T-helper 17 cell (primary cell): Measurements from ENCODE around the gene C3orf18. TPM values are rescaled to one million over a fixed set of nuclear protein-coding genes. Genes with fewer than 3 reads are reported as not detected.
"Not testable (repeated sequence)": the region's sequence is repeated elsewhere in the genome, so short reads cannot be mapped to it uniquely, and the experiment has no call there.

Source experiments
- ATAC-seq: fragments of 150-1000 bp; cut with Tn5 transposase; 2 replicates; pipeline ENCODE4 v1.10.0; 2021; ENCODE audit warnings: mild to moderate bottlenecking, moderate library complexity
- DNase-seq, 3 donors: peaks; one replicate each; pipeline versions ENCODE4 v3.0.0 to v3.0.0-alpha.2; 2020 to 2021
- H3K9me3 ChIP-seq: one replicate; pipeline ENCODE4 v1.7.0; 2013; ENCODE audit warnings: low read length, mild to moderate bottlenecking; ENCODE audit not compliant: control insufficient read depth, poor library complexity, severe bottlenecking
- H3K27ac Mint-ChIP-seq: one replicate; pipeline ENCODE4 v1.8.0; 2022; ENCODE audit warnings: mild to moderate bottlenecking, moderate library complexity, mixed read lengths
- H3K27me3 Mint-ChIP-seq: one replicate; pipeline ENCODE4 v1.8.0; 2022; ENCODE audit warnings: mixed read lengths
- H3K36me3 Mint-ChIP-seq: one replicate; pipeline ENCODE4 v1.8.0; 2022; ENCODE audit warnings: low read depth, mixed read lengths
- H3K4me1 Mint-ChIP-seq: one replicate; pipeline ENCODE4 v1.8.0; 2022; ENCODE audit warnings: mild to moderate bottlenecking, mixed read lengths
- H3K4me3 Mint-ChIP-seq: one replicate; pipeline ENCODE4 v1.8.0; 2022; ENCODE audit warnings: mild to moderate bottlenecking, moderate library complexity, mixed read lengths
- total RNA-seq, 4 donors: library from RNA in 2 of 4; stranded (reverse) in 2 of 4; gene quantifications; one replicate each; pipeline ENCODE4 v1.2.3 and lab custom pipeline; 2022 to 2026

Gene C3orf18
- total RNA-seq, 2 donors from 2014 or later, result 15.0 to 17.1 TPM

DNA sequence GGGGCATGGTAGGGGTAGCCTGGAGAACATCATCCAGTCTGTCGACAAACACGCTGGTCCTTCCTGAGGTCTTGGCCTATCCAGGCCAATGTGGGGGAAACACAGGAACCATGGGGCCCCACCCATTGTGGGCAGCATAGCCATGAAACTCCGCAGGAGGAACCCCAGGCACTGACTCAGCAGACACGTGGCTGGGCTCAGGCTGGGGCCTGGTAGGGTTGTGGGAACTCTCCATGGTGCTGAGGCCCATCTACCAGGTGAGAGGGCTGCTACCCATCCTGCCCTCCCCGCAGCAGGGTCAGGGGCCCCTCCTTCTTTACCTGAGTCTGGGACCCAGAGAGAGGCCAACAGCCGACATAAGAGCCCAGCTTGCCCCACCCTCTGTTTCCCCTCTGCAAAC lies 41.6 kb downstream of the C3orf18 start:
- ATAC-seq, result peak; percentile 74
- peaks cover 3% of the 10 kb centered on the region for H3K36me3 Mint-ChIP-seq
- peaks cover 2% of the 10 kb centered on the region for H3K4me1 Mint-ChIP-seq
- H3K9me3 ChIP-seq, result no peaks in the 10 kb centered on the region
- no peak overlapping the region for H3K4me3 Mint-ChIP-seq
- peaks cover 28% of the 10 kb centered on the region for H3K27me3 Mint-ChIP-seq
- no peak overlapping the region for H3K27ac Mint-ChIP-seq
- no peak for DNase-seq

DNA sequence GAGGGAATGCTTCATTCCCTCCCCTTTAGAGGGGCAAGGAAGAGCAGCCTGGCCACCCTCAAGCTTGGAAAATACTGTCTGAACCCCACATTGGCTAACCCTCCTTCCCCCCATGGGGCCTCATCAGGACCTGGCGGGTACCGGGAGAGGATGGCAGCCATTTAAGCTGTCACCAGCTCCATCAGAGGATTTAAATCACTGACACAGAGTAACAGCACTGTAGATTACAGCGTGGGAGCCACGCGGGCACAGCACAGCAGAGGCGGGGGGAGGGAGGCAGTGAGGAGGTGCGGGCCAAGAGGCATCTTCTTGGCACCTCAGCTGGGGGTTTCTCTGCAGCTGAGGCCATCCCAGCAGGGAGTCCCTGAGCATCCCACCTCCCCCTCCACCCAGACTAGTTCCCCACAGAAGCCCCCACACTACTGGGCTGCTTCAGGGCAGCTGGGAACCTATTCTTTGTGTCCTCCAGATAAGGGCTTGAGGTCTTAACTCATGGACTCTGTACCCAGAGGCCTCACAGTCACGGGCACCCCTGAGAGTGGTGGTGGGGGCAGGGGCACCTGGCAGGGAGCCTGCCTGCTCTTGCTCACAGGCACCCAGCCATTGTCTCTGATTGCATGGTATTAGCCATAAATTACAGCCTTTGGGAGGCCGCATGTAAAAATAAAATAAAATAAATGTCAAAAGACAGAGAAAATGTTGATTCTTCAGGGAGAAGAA lies 42.2 kb downstream of the C3orf18 start:
- Mint-ChIP-seq H3K4me3 (no peak overlapping the region), H3K36me3 (peaks cover 3% of the 10 kb centered on the region)

DNA sequence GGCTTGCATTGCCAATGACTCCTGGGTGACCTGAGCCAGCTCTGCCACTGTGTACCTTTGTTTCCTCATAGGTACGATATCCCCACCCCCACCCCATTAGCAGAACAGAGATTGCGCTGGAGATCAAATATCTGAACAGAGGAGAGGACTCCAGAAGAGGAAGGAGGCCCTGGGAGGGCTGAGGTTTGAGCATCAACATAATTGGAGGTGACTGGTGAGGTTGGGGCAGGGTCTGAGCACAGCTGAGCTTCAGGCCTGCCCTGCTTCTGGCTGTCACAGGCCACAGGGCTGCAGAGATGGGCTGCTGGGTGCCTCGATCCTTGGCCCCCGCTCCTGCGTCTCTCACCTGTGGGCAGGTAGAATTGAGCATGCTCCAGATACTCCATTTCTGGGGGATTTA lies 42.8 kb downstream of the C3orf18 start:
- ATAC-seq (no peak), DNase-seq (no peak)
- Mint-ChIP-seq H3K27me3 (peaks cover 29% of the 10 kb centered on the region), H3K36me3 (peaks cover 3% of the 10 kb centered on the region), H3K27ac (no peak overlapping the region), H3K4me3 (no peak overlapping the region), H3K4me1 (peaks cover 2% of the 10 kb centered on the region)
- no peaks in the 10 kb centered on the region for H3K9me3 ChIP-seq

More for the DNA sequence above, 42.2 kb downstream of the C3orf18 start:
- peaks cover 2% of the 10 kb centered on the region for H3K4me1 Mint-ChIP-seq
- H3K27me3 Mint-ChIP-seq, result peaks cover 33% of the 10 kb centered on the region
- no peaks in the 10 kb centered on the region for H3K9me3 ChIP-seq
- H3K27ac Mint-ChIP-seq, result no peak overlapping the region
- ATAC-seq (no peak), DNase-seq (no peak)

DNA sequence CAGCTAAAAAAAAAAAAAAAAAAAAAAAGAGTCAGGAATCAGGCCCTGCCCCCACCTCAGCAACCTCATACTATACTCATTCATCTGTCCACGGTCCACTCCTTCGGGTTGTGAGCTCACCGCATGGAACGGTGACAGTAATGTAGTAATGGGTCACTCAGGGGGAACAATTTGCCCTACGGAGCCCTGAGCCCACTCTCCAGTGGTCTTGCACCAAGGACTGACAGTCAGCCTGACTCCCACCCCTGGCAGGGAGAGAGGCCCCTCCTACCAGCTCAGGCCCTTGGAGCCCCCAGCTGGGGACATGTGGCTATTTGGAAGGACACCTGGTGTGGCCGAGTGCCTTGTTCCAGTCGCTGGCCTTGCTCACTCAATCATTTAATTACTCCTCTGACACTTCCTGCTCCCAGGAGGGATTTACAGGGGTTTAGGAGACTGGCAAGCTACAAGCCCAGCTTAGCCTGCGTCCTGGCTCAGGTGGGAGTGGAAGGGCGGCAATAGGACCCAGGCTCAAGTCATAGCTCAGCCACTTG lies 44.2 kb downstream of the C3orf18 start:
- no peak overlapping the region for H3K4me3 Mint-ChIP-seq
- H3K27me3 Mint-ChIP-seq, result peaks cover 15% of the 10 kb centered on the region
- no peaks in the 10 kb centered on the region for H3K9me3 ChIP-seq
- H3K4me1 Mint-ChIP-seq, result peaks cover 6% of the 10 kb centered on the region
- no peak for ATAC-seq
- no peaks in the 10 kb centered on the region for H3K36me3 Mint-ChIP-seq
- H3K27ac Mint-ChIP-seq, result no peak overlapping the region
- DNase-seq, result no peak

DNA sequence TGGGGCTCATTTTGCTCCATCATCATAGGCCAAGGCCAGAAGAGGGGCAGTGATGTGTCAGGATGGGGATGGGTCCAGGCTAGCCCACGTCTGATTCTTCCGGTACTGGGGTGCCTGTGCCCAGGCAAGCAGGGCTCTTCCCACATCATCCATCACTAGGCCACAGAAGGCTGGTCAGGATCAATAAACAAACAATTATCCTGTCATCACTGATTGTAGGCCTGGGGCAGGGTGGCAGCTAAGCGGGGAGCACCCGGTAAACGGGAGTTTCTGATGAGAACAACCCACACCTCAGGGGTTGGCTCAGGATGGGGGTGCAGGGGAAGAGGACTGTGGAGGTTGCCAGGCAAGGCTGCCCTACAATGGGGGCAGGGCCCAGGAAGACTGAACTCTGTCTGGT lies 46.0 kb downstream of the C3orf18 start:
- H3K36me3 Mint-ChIP-seq, result no peaks in the 10 kb centered on the region

DNA sequence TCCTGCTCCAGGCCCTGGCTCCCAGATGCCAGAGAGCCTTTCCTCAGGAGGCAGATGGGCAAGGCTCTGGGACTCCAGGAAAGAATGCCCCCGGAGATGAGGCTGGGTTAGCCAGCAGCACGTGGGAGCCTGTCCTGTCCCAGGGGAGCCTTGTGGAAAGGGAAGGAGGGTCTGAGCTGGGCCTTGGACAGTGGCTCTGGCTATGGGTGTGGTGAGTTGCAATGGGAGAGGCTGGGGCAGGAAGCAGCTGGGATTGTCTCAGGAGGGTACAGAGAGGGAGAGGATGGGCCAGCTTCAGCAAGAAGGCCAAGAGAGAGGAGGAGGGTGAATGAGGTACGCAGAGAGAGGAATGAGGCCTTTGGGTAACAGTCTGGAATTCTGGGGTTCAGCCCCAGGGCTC lies 46.7 kb downstream of the C3orf18 start:
- H3K4me3 Mint-ChIP-seq, result no peak overlapping the region
- ATAC-seq (no peak), DNase-seq (no peak)
- H3K9me3 ChIP-seq, result no peaks in the 10 kb centered on the region
- peaks cover 15% of the 10 kb centered on the region for H3K27me3 Mint-ChIP-seq
- no peaks in the 10 kb centered on the region for H3K36me3 Mint-ChIP-seq
- H3K27ac Mint-ChIP-seq, result no peak overlapping the region
- H3K4me1 Mint-ChIP-seq, result peaks cover 10% of the 10 kb centered on the region

More for the DNA sequence above, 46.0 kb downstream of the C3orf18 start:
- Mint-ChIP-seq H3K27me3 (peaks cover 12% of the 10 kb centered on the region), H3K27ac (no peak overlapping the region), H3K4me3 (no peak overlapping the region), H3K4me1 (peaks cover 7% of the 10 kb centered on the region)
- H3K9me3 ChIP-seq, result no peaks in the 10 kb centered on the region
- no peak for ATAC-seq
- DNase-seq, result no peak

DNA sequence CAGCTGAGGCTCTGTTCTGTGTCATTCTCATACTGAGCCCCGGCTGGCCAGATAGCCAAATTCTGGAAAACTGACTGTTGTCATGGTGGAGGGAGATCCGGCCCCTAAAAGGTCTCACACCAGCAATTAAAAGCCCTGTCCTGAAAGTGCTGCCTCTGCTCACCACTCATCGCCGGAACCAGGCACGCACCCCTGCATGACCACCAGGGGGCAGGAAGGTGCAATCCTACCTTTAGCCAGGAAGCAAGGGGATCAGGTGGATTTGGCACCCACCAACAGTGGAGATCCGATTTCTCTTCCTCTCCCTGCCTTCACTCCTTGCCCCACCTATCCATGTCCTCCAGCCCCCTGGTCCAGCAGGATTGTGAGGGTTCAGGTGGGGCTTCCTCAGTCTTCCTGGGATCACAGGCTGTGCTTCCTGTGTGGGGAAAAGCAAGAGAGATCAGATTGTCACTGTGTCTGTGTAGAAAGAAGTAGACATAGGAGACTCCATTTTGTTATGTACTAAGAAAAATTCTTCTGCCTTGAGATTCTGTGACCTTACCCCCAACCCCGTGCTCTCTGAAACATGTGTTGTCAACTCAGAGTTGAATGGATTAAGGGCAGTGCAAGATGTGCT lies 48.0 kb downstream of the C3orf18 start:
- no peak overlapping the region for H3K4me3 Mint-ChIP-seq
- H3K9me3 ChIP-seq, result no peaks in the 10 kb centered on the region
- H3K36me3 Mint-ChIP-seq, result no peaks in the 10 kb centered on the region
- ATAC-seq (peak; percentile 82), DNase-seq (peak; percentile 52 to 64 (median 54))
- H3K4me1 Mint-ChIP-seq, result peaks cover 10% of the 10 kb centered on the region
- no peak overlapping the region for H3K27ac Mint-ChIP-seq
- peaks cover 15% of the 10 kb centered on the region for H3K27me3 Mint-ChIP-seq

DNA sequence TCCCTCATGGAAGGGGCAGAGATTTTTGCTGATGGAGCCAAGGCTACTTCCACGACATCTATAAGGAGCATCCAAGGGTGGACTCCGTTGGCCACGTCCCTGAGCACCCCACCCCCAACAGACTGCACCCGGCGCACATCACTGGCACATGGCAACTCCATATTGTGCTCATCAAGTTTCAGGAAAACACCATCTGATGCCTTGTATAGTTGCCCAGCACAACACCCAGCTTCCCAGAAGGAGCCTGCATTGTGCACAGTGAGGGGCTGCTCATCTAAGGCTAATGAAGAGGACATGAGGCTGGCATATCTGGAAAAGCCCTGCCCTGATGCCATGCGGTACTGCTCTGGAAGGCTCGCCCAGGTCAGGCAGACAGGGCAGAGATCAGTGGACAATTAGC lies 49.1 kb downstream of the C3orf18 start:
- Mint-ChIP-seq H3K36me3 (no peaks in the 10 kb centered on the region), H3K4me3 (no peak overlapping the region), H3K4me1 (peaks cover 10% of the 10 kb centered on the region), H3K27me3 (peaks cover 15% of the 10 kb centered on the region), H3K27ac (no peak overlapping the region)
- H3K9me3 ChIP-seq, result no peaks in the 10 kb centered on the region
- DNase-seq, result no peak
- ATAC-seq, result no peak

DNA sequence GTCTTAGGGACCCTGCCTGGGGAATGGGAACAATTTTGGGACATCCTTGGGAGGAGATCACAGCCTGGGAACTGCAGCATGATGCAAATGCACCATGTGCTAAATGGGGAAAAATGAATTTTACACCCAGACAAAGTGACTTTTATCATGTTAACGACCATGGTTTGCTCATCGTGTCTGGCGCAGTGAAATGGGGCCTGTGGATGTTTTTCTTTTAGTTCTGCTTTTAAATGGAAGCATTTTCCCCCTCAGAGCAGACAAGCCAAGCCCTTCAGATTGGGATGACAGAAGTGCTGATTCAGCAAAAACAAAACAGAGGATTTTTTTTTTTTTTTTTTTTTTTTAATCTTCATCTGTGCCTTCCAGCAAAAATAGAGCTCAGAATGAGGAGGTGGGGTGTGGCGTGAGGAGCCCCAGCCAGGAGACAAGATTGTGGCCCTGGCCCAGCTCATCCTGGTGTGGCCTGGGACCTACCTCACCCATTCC lies 49.8 kb downstream of the C3orf18 start:
- H3K9me3 ChIP-seq, result no peaks in the 10 kb centered on the region
- Mint-ChIP-seq H3K36me3 (no peaks in the 10 kb centered on the region), H3K4me1 (peaks cover 10% of the 10 kb centered on the region), H3K4me3 (no peak overlapping the region), H3K27ac (no peak overlapping the region), H3K27me3 (peaks cover 15% of the 10 kb centered on the region)
- DNase-seq (no peak), ATAC-seq (no peak)

DNA sequence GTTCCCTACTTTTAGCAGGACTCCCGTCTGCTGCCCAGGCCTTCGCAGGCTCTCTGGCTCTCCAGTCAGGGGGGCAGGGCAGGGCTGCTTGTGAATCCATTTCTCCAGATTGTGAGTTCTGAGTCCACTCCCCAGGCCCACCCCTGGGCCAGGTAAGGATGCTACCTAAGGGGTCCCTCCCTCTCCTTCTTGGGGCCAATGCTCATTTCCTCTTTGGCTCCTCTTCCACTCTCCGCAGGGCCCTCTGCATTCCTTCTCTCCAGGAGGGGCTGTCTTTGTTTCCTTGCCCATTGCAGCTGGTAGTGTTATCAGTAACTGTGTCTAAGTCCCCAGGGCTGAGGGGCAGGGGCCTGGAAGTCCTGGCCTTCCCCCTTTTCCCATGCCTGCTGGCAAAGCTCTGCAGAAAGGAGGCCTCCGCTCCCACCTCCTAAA lies 51.1 kb downstream of the C3orf18 start:
- peak overlapping the region; percentile 74 for H3K27ac Mint-ChIP-seq
- H3K4me1 Mint-ChIP-seq, result peaks cover 10% of the 10 kb centered on the region
- no peak overlapping the region for H3K4me3 Mint-ChIP-seq
- no peaks in the 10 kb centered on the region for H3K36me3 Mint-ChIP-seq
- DNase-seq (no peak), ATAC-seq (no peak)
- H3K9me3 ChIP-seq, result no peaks in the 10 kb centered on the region
- H3K27me3 Mint-ChIP-seq, result peaks cover 15% of the 10 kb centered on the region

DNA sequence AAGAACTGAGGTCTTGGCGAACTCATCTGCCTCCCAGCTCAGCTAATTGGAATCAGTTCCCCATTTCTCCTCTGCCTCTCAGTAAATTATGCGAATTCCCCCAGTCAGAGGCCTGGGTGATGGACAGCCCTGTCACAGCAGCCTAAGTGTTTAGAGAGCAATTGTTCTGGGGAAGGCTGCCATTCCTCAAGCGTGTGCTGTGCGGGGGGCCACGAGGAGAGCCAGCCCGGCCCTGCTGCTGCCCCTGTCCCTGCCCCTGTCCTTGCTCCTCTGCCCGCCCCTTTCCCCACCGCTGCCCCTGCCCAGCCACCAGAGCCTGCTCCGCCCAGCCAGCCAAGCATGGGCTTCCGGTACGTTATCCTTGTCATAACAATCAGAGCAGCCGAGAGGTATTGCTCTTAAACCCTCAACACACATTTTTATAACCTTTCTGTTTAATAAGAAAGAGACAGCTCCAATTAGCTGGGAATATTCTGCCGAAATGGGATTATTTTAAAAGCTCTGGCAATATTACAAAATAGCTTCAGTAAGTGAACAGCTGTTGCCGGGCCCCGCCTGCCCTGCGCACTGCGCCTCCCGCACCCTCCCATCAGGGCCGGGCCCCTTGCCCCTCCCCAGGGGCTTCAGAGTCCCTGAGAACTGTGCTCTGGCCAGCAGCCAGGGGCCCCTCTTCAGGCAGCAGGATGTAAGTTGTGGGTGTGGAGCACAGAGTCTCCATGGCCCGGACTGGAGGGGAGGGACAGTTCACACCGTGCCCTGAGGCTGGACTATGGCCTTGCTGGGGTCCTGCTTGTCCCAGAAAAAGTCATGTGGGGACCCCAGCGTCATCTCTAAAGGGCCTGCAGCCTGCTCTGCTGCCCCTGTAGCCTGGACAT lies 51.7 kb downstream of the C3orf18 start:
- no peaks in the 10 kb centered on the region for H3K36me3 Mint-ChIP-seq
- H3K4me1 Mint-ChIP-seq, result peaks cover 10% of the 10 kb centered on the region
- ATAC-seq (peak; percentile 58), DNase-seq (no peak)
- H3K27me3 Mint-ChIP-seq, result peaks cover 10% of the 10 kb centered on the region
- no peak overlapping the region for H3K27ac Mint-ChIP-seq
- no peak overlapping the region for H3K4me3 Mint-ChIP-seq
- H3K9me3 ChIP-seq, result no peaks in the 10 kb centered on the region

DNA sequence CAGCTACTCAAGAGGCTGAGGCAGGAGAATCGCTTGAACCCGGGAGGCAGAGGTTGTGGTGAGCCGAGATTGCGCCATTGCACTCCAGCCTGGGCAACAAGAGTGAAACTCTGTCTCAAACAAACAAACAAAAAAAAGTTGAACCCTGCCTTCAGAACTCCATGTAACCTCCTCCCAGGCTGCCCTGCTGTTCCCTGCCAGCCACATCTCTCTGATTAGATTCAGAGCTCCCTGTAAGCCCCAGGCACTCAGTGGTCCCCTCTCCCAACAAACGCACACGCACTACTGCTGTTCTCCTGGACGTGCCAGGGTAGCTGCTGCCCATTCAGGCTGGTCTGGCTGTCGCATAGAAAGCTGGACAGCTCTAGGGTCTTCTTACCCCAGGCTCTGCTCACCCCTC lies 54.6 kb downstream of the C3orf18 start:
- not testable (repeated sequence) for H3K4me3 Mint-ChIP-seq, DNase-seq, H3K27ac Mint-ChIP-seq, H3K36me3 Mint-ChIP-seq, ATAC-seq, H3K9me3 ChIP-seq, H3K4me1 Mint-ChIP-seq
- H3K27me3 Mint-ChIP-seq, result peaks cover 16% of the 10 kb centered on the region

DNA sequence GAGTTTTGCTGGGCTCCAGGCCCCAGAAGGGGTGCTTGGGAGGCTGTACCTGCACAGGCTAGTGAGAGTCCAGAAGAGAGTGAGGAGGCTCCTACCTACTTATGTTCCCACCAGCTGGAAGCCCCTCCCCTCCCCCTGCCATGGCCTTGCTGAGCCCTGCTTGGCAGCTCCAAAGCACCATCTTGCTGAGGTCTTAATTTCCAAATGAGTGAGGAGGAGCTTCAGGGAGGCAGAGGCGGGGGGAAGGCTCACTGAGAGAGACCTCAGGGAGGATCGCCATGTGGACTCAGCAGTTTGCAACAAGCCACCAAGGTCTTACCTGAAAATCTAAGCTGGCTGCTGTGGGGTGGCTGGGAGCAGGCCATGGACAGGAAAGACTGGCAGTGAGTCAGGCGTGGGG lies 55.4 kb downstream of the C3orf18 start:
- Mint-ChIP-seq H3K36me3 (no peaks in the 10 kb centered on the region), H3K27me3 (peaks cover 16% of the 10 kb centered on the region), H3K27ac (no peak overlapping the region), H3K4me1 (peaks cover 6% of the 10 kb centered on the region), H3K4me3 (no peak overlapping the region)
- ATAC-seq (no peak), DNase-seq (no peak)
- no peaks in the 10 kb centered on the region for H3K9me3 ChIP-seq
